Astrocyte (in vitro differentiated cells and primary cell): ENCODE results near the gene ESYT1. TPM values are rescaled to one million over a fixed set of nuclear protein-coding genes. Genes with fewer than 3 reads are reported as not detected.

Experiments used
- DNase-seq: peaks from one replicate; pipeline ENCODE4 v3.0.0-alpha.2; 2010; ENCODE audit warnings: low read depth
- FAIRE-seq: peaks from 2 replicates; lab custom pipeline; 2011; peaks lifted over from hg19 to GRCh38; lab: Jason Lieb, UNC
- H2AFZ ChIP-seq: 2 replicates; pipeline ENCODE4 v1.6.0; 2012; ENCODE audit warnings: low read depth, low read length, inconsistent platforms
- H3K27ac ChIP-seq: 2 replicates; pipeline ENCODE4 v1.5.1; 2011; ENCODE audit warnings: low read depth, low read length, inconsistent platforms
- H3K27me3 ChIP-seq: 2 replicates; pipeline ENCODE4 v1.6.0; 2011; ENCODE audit warnings: low read length, inconsistent platforms; ENCODE audit not compliant: insufficient read depth
- H3K36me3 ChIP-seq: 2 replicates; pipeline ENCODE4 v1.5.1; 2011; ENCODE audit warnings: low read length, inconsistent platforms; ENCODE audit not compliant: insufficient read depth
- H3K4me1 ChIP-seq: 2 replicates; pipeline ENCODE4 v1.5.1; 2011; ENCODE audit warnings: low read length, inconsistent platforms; ENCODE audit not compliant: insufficient read depth
- H3K4me2 ChIP-seq: 2 replicates; pipeline ENCODE4 v1.6.0; 2012; ENCODE audit warnings: low read length, inconsistent platforms
- H3K4me3 ChIP-seq: 2 replicates; pipeline ENCODE4 v1.5.1; 2011; ENCODE audit warnings: low read depth, mild to moderate bottlenecking, low read length, inconsistent platforms; ENCODE audit not compliant: insufficient read depth
- H3K79me2 ChIP-seq: 2 replicates; pipeline ENCODE4 v1.6.0; 2012; ENCODE audit warnings: mild to moderate bottlenecking, low read length, inconsistent platforms; ENCODE audit not compliant: insufficient read depth
- H3K9ac ChIP-seq: 2 replicates; pipeline ENCODE4 v1.6.0; 2012; ENCODE audit warnings: mild to moderate bottlenecking, low read length, inconsistent platforms
- H3K9me3 ChIP-seq: 2 replicates; pipeline ENCODE4 v1.5.1; 2012; ENCODE audit warnings: low read depth, mild to moderate bottlenecking, low read length, inconsistent platforms; ENCODE audit not compliant: insufficient read depth
- H4K20me1 ChIP-seq: 2 replicates; pipeline ENCODE4 v1.6.0; 2012; ENCODE audit warnings: low read length, inconsistent platforms; ENCODE audit not compliant: insufficient read depth
- H3K27ac Mint-ChIP-seq: one replicate; pipeline ENCODE4 v1.8.0; 2021; ENCODE audit warnings: mild to moderate bottlenecking, mixed read lengths; ENCODE audit not compliant: unreplicated experiment
- H3K27me3 Mint-ChIP-seq: one replicate; pipeline ENCODE4 v1.8.0; 2021; ENCODE audit warnings: low read depth, mixed read lengths; ENCODE audit not compliant: unreplicated experiment
- H3K36me3 Mint-ChIP-seq: one replicate; pipeline ENCODE4 v1.8.0; 2021; ENCODE audit warnings: low read depth, mixed read lengths; ENCODE audit not compliant: unreplicated experiment
- H3K4me1 Mint-ChIP-seq: one replicate; pipeline ENCODE4 v1.8.0; 2021; ENCODE audit warnings: low read depth, mixed read lengths; ENCODE audit not compliant: unreplicated experiment
- H3K4me3 Mint-ChIP-seq: one replicate; pipeline ENCODE4 v1.8.0; 2021; ENCODE audit warnings: mild to moderate bottlenecking, moderate library complexity, mixed read lengths; ENCODE audit not compliant: unreplicated experiment
- H3K9me3 Mint-ChIP-seq: one replicate; pipeline ENCODE4 v1.8.0; 2021; ENCODE audit warnings: mild to moderate bottlenecking, mixed read lengths; ENCODE audit not compliant: unreplicated experiment
- EZH2 ChIP-seq: IDR thresholded peaks from 2 replicates; pipeline ENCODE4 v1.6.1; 2012; ENCODE audit warnings: mild to moderate bottlenecking, low read length, inconsistent platforms; ENCODE audit not compliant: insufficient read depth
- total RNA-seq: library from RNA; stranded (reverse); gene quantifications from 2 replicates; pipeline ENCODE4 v1.2.1, GENCODE V29; 2021
- TF ChIP-seq, protein P1 (sequence below): IDR thresholded peaks from 2 replicates; pipeline ENCODE4 v1.5.1; 2011; ENCODE audit warnings: low read depth, mild to moderate bottlenecking, inconsistent platforms, low read length, moderate library complexity; ENCODE audit not compliant: insufficient read depth

The ESYT1 gene
- total RNA-seq, 1 donor from 2014 or later, result 142 TPM

DNA sequence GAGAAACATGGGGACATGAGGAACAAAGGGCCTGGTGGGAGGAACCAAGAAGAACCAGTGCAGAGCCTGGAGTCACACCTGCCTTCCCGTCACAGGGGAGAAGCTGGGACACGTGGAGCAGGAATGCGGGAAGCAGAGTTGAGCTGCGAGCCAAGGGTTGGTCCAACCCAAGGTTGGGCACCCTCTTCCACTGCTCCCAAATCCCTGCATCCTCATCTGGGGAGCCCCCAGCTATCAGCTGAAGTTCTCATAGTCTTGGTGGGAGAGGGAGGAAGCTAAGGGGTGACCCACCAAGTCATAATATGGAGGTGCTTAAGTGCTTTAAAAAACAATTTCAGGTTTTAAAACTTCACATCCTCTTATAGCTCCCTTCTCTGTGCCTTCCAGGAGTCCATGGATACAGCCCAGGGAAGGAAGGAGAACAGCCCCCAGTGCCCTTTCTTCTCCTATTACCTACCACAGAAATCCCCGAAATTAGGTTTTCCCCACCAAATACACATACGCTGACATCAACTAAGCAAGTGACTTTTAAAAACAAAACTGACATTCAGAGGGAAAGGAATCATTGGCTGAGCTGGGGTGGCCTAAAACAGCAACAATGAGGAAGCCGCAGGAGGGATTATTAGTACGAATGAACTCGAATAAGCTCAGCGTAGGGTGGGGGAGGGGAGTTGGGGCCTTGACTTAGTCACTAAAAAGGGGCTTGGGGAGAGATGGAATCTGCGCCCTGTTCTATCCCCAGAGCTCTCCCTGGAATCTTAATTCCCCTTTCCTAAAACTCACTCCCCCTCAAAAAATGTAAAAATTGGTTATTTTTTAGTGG, 34.6 kb downstream of the ESYT1 start:
- no peaks in the 10 kb centered on the region for H3K9me3 ChIP-seq
- peaks cover 44% of the 10 kb centered on the region for H3K79me2 ChIP-seq
- peaks cover 45% of the 10 kb centered on the region for H3K36me3 Mint-ChIP-seq
- no peak for DNase-seq
- peaks cover 23% of the 10 kb centered on the region for H3K4me1 ChIP-seq
- no peaks in the 10 kb centered on the region for H3K9me3 Mint-ChIP-seq
- H3K27me3 Mint-ChIP-seq, result no peaks in the 10 kb centered on the region
- TF ChIP-seq EZH2, result no peak
- no peak overlapping the region for H3K27ac Mint-ChIP-seq
- H3K4me1 Mint-ChIP-seq, result peaks cover 12% of the 10 kb centered on the region
- FAIRE-seq, result no peak
- H3K27me3 ChIP-seq, result no peaks in the 10 kb centered on the region
- H3K4me2 ChIP-seq, result peak overlapping the region; percentile 99
- H3K4me3 ChIP-seq, result no peak overlapping the region
- H2AFZ ChIP-seq, result no peak overlapping the region
- peak overlapping the region; percentile 43 for H3K9ac ChIP-seq
- no peak overlapping the region for H3K27ac ChIP-seq
- peak overlapping the region; percentile 91 for H3K4me3 Mint-ChIP-seq
- peaks cover 47% of the 10 kb centered on the region for H3K36me3 ChIP-seq
- peaks cover 76% of the 10 kb centered on the region for H4K20me1 ChIP-seq

DNA sequence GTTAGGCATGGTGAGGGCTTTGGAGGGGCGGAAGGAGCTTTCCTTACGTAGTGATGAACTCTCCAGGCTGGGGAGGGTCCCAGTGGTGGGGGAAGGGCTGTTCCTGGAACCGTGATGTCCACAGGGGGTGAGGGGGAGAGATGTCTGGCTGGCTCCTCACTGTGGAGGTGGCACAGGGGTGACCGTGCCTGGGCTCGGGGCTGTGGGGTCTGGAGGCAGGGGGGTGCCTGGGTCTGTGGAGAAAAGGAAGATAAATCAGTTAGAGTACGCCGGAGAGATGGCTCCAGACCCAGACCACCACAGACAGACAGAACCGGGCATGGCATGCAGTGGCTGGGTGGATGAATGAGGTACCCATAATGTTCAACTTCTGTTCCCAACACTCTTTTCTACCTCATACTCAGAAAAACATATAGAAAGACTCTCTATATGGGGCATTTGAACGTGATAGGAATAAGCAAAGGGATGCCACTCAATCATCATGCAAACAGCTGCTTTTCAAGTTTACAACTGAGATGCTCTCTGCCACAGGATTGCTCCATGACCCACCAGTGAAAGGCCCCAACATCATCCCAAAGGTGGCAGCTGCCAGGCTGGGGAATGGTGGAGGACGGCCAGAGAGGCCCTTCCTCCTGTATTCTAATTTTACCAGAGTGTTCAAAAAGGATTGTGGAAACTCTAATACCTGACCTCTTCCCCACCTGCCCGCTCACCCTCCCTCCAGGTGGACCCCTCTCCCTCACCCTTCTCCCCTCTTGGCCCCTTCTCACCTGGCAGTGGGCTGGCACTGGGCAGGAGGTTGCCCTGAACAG, 35.7 kb downstream of the ESYT1 start:
- H3K4me3 Mint-ChIP-seq, result peak overlapping the region; percentile 60
- H4K20me1 ChIP-seq, result peaks cover 76% of the 10 kb centered on the region
- peaks cover 42% of the 10 kb centered on the region for H3K36me3 Mint-ChIP-seq

DNA sequence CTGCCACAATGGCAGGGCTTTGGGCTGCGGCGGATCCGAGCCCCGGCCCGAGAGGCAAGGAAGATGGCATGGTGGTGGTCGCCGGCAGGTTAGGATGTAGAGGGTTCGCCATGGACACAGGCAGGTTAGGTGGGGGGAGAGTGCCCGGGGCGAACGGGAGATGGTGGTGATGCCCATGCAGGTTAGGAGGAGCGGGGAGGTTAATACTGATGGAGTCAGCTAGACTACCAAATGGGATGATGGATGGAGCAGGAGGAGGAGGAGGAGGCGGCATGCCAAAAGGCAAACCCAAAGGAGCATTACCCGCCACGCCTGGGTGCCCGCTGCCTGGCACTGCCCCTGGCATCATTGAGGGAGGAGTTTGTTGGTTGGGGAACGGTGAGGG, 36.3 kb downstream of the ESYT1 start:
- no peaks in the 10 kb centered on the region for H3K9me3 Mint-ChIP-seq
- H3K4me1 Mint-ChIP-seq, result peaks cover 12% of the 10 kb centered on the region
- Histone ChIP-seq H3K9me3 (no peaks in the 10 kb centered on the region), H3K79me2 (peaks cover 31% of the 10 kb centered on the region), H3K9ac (no peak overlapping the region), H3K4me1 (peaks cover 23% of the 10 kb centered on the region), H4K20me1 (peaks cover 70% of the 10 kb centered on the region), H3K36me3 (peaks cover 51% of the 10 kb centered on the region), H3K27ac (no peak overlapping the region), H3K27me3 (no peaks in the 10 kb centered on the region), H2AFZ (no peak overlapping the region), H3K4me2 (no peak overlapping the region), H3K4me3 (no peak overlapping the region)
- FAIRE-seq, result no peak
- H3K4me3 Mint-ChIP-seq, result no peak overlapping the region
- peaks cover 40% of the 10 kb centered on the region for H3K36me3 Mint-ChIP-seq
- no peak overlapping the region for H3K27ac Mint-ChIP-seq
- TF ChIP-seq, protein P1, sequence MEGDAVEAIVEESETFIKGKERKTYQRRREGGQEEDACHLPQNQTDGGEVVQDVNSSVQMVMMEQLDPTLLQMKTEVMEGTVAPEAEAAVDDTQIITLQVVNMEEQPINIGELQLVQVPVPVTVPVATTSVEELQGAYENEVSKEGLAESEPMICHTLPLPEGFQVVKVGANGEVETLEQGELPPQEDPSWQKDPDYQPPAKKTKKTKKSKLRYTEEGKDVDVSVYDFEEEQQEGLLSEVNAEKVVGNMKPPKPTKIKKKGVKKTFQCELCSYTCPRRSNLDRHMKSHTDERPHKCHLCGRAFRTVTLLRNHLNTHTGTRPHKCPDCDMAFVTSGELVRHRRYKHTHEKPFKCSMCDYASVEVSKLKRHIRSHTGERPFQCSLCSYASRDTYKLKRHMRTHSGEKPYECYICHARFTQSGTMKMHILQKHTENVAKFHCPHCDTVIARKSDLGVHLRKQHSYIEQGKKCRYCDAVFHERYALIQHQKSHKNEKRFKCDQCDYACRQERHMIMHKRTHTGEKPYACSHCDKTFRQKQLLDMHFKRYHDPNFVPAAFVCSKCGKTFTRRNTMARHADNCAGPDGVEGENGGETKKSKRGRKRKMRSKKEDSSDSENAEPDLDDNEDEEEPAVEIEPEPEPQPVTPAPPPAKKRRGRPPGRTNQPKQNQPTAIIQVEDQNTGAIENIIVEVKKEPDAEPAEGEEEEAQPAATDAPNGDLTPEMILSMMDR, result no peak
- TF ChIP-seq EZH2, result no peak
- no peak for DNase-seq
- no peaks in the 10 kb centered on the region for H3K27me3 Mint-ChIP-seq

More for the DNA sequence above, 35.7 kb downstream of the ESYT1 start:
- Histone ChIP-seq H3K9me3 (no peaks in the 10 kb centered on the region), H3K9ac (no peak overlapping the region), H3K4me3 (no peak overlapping the region), H3K36me3 (peaks cover 50% of the 10 kb centered on the region), H3K27ac (no peak overlapping the region), H3K4me1 (peaks cover 23% of the 10 kb centered on the region), H3K27me3 (no peaks in the 10 kb centered on the region), H3K4me2 (no peak overlapping the region), H2AFZ (no peak overlapping the region), H3K79me2 (peaks cover 37% of the 10 kb centered on the region)
- FAIRE-seq, result no peak
- Mint-ChIP-seq H3K27ac (peak overlapping the region; percentile 53), H3K9me3 (no peaks in the 10 kb centered on the region), H3K4me1 (peaks cover 12% of the 10 kb centered on the region), H3K27me3 (no peaks in the 10 kb centered on the region)
- TF ChIP-seq, protein P1, result no peak
- no peak for TF ChIP-seq EZH2
- no peak for DNase-seq
